Measurements from ENCODE around the gene SLC24A3.

Gene SLC24A3

GRCh38 chr20:19310541-19310940, 98.1 kb downstream of the SLC24A3 start:
- no peak for DNase-seq

- DNase-seq, result no peak
These were observed 101.1 kb downstream of the SLC24A3 start for GRCh38 chr20:19313342-19314069.

DNA sequence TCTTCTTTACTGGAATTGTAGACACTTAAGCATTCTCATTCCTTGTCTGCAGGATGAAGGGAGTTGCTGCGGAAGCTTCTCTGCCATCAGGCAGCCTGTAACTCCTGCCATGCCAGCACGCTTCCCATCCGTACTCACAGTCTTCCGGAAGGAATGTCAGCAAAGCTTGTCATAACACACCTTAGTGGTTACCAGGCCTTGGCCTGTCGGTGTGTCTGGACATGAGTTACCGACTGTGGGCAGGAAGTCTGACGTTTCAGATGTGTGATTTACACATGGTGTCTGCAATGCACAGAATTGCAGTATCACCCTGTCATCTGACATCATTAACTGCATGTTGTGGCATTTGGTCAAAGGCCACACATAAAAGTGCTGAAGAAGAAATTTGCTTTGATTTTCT, 102.2 kb downstream of the SLC24A3 start:
- no peak for DNase-seq

- DNase-seq, result no peak
These were observed 105.0 kb downstream of the SLC24A3 start for GRCh38 chr20:19317237-19318069.

DNA sequence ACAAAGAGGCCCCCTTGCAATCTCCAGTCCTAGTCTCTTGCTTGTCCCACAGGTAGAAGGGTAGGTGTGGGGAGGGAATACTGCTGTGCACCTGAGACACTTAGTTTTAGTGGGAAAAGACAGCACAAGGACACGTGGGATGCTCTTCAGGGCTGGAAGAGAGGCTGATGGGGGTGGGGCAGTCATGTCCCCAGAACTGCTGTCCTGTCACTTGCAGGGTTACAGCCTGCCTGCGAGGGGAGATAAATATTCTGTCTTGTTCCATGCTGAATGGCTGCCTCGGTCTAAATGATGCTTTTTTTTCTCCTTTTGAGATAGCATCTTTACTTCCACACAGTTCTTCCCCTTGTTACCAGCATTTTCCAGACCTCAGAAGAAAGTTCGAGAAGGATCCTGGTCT, 106.2 kb downstream of the SLC24A3 start:
- no peak for DNase-seq

- DNase-seq, result no peak
These were observed 107.6 kb downstream of the SLC24A3 start for GRCh38 chr20:19320005-19320404.

- DNase-seq, result no peak
These were observed 108.7 kb downstream of the SLC24A3 start for GRCh38 chr20:19321176-19321575.

GRCh38 chr20:19322061-19322985, 109.9 kb downstream of the SLC24A3 start:
- DNase-seq, result no peak

- DNase-seq, result no peak
These were observed 115.0 kb downstream of the SLC24A3 start for GRCh38 chr20:19327401-19327800.

- DNase-seq, result no peak
These were observed 116.2 kb downstream of the SLC24A3 start for GRCh38 chr20:19328676-19329075.

- no peak for DNase-seq
These were observed 117.6 kb downstream of the SLC24A3 start for GRCh38 chr20:19330038-19330437.

DNA sequence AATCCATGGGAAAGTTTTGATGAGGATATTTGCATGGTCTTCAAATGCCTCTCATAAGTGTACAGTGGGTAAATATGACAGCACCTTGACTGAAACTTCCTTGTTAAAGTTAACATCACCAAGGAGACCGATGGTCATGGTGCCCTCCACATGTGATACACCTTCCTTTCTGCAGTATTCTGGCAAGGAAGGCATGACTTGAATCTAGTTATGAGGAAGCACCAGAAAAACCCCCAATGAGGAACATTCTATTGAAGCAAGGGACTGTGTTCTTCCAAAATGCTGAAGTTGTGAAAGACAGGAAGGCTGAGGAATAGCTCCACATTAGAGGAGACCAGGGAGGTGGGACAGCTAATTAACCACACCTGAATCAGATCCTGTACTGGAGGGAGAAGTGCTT, 118.3 kb downstream of the SLC24A3 start:
- DNase-seq, result no peak

GRCh38 chr20:19333563-19333962, 121.1 kb downstream of the SLC24A3 start:
- DNase-seq, result no peak

DNA sequence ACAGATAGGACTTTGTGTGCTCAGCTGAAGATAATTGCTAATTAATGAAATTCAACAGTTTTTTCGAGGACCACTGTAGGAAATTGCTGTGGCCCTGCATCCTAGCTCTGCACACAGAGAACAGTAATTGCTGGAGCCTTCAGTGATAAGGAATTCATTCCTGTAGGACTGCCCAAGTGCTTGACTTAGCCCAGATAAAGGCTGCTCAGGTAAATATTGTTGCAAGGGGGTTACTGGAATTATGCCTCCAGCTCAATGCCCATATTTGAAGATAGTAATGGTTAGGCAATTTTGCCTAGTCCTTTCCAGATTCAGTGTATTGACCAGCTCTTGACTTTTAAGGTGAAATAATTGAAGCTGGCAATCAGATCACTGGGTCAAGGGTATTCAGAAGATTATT, 122.9 kb downstream of the SLC24A3 start:
- DNase-seq, result no peak

DNA sequence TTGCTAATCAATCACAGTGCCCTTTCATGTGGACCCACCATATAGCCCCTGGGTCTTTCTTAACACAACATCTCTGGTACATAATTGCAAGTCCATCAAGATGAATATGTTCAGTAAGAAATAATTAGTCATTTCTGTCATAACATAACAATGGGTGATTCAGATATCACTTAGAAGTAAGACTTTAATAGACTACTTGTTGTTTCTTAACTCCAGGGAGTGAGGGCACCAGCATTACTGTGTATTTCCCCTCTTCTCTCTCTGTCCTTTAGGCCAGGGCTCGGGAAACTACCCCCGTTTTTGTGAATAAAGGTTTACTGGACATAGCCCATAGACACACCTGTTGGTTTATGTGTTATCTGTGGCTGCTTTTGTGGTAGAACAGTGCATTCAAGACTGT, 123.5 kb downstream of the SLC24A3 start:
- no peak for DNase-seq

DNA sequence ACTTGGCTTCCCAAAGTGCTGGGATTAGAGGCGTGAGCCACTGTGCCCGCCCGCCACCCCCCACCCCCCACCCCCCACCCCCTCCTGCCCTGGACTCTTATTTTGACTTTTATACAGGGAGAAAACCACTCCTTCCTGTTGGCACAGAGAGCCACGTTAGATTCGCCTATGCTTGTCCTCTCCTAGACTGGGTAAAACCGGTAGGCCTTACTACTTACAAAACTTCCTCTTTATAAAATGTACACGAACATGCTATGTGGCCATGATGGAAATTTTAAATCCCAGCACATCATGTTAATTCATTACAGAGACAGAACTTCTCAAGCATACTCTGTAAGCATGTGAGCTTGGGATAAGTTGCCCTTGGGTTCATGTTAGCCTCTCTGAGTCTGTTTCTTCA, 124.2 kb downstream of the SLC24A3 start:
- no peak for DNase-seq

GRCh38 chr20:19338380-19338779, 125.9 kb downstream of the SLC24A3 start:
- no peak for DNase-seq

DNA sequence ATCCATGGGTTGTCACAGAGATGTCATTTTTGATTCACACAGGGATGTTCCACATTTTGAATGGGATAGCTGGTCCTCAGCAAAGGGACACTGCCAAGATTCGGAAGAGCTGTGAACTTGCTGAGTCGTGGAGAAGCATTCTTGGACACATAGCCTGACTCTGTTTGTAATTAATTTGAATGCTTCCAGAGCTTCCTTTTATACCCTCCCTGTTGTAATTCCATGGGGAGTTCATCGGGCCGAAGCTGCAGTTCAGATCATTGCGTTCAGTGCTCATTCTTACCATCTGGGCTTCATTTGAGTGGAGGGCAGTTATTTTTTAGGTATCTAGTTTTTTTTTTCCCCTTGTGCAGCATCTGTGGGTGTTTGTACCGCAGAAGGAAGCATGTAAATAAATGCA, 126.5 kb downstream of the SLC24A3 start:
- DNase-seq, result no peak

DNA sequence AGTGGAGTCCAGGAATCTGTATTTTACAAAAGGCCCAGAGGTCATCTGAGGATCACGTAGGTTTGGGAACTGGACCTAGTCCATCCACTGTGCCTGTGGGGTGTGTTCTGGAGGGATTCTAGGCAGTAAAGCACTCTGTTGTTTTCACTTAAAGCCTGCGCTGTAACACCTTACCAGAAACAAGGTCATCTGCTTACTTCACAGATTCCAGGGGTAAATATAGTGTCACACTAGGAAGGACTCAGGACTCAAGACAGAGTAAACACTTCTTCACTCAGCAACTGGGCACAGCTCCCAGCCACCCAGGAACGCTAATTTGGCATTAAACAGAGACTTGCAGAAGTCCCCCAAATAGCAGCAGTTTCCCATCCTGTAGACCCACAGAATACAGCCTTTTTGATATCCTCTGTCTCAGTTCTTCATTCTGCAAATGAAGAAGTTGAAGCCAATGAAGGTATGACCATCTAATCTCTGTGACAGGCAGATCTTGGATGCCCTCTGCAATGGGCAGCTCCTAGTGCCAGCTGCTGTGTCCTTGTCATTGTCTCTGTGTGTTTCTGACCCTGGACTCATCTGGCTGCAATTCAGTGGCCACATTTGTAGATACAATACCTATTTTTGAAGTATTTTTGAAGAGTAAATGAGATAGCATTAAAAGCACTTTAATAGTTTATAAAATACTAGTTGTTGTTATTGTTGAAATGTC, 129.1 kb downstream of the SLC24A3 start:
- DNase-seq, result no peak

DNA sequence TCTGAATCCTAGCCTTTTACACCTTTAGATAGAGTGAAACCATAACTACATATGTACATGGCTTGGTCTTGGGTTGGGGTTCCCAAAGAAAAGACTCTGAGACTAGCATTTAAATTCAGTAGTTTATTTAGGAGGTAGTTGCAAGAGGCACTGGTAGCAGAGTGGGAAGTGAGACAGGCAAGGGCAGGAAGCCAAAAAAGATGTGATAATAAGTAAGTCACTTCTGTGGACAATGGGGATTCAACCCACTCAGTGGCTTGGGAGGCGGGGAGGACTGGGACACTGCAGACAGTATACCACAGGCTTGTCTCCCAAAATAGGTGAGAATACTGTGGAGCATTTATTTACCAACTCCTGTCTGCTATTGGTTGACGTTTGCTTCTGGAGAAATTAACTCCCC, 131.9 kb downstream of the SLC24A3 start:
- DNase-seq, result no peak

DNA sequence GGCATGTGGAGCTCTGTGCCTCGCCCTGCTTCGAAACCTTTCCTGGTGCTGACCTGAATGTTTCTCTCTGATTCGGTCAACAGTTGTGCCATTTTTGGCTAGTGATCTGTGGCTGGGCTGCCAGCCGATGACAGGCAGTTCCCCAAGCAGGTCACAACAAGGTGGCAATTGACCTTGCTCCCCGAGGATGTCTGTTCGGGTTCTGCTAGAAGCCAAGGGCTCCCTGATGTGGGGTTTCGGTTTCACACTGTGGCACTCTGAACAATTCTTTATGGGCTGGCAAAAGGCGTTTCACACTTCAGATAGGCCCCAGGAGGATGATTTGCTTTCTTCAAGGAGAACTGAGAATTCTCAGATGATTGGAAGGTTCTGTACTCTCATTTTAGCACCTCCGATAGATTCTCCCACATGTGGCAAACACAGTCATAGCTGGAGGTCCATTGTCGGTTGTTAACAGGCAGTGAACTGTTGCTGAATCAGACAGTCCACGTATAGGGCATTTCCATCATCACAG, 135.6 kb downstream of the SLC24A3 start:
- DNase-seq, result no peak

GRCh38 chr20:19348582-19348981, 136.1 kb downstream of the SLC24A3 start:
- no peak for DNase-seq

All from left hindlimb (tissue), 1 donor.